ENCODE measurements around the gene CDS1.
"Not testable (repeated sequence)": the region's sequence is repeated elsewhere in the genome, so short reads cannot be mapped to it uniquely, and the experiment has no call there.

CDS1 gene

DNA sequence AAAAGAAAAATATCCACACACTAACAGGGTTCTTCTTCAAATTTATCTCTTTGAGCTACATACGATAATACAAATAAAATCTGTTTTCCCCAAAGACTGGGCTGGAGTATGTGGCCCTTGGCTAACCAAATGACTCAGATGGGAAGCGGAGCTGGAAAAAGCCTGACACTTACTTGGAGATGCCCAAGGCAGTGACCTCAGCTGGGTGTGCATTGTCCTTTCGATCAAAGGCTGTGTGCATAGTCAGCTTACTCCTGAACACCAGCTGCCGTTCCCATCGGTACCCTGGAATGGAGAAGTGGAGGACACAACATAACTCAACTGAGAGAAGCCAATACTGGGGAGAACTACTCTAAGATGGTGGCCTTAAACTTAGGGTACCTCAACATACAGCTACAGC, 95.1 kb downstream of the CDS1 start:
- DNase-seq = no peak

GRCh38 chr4:84678976-84679744, 96.2 kb downstream of the CDS1 start:
- DNase-seq = no peak

- DNase-seq = no peak
Observed at GRCh38 chr4:84680956-84681355, 98.0 kb downstream of the CDS1 start.

GRCh38 chr4:84681486-84682274, 98.8 kb downstream of the CDS1 start:
- DNase-seq = no peak

DNA sequence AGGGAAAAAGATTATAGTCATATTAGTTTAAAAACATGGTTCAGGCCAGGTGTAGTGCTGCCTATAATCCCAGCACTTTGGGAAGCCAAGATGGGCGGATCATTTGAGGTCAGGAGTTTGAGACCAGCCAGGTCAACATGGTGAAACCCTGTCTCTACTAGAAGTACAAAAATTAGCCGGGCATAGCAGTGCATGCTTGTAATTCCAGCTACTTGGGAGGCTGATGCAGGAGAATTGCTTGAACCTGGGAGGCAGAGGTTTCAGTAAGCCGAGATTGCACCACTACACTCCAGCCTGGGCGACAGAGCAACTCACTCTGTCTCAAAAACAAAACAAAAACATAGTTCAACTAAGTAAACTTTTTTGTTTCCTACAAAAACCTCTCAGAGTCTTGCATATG, 99.7 kb downstream of the CDS1 start:
- not testable (repeated sequence) for DNase-seq

GRCh38 chr4:84683064-84683850, 100.3 kb downstream of the CDS1 start:
- no peak for DNase-seq

DNA sequence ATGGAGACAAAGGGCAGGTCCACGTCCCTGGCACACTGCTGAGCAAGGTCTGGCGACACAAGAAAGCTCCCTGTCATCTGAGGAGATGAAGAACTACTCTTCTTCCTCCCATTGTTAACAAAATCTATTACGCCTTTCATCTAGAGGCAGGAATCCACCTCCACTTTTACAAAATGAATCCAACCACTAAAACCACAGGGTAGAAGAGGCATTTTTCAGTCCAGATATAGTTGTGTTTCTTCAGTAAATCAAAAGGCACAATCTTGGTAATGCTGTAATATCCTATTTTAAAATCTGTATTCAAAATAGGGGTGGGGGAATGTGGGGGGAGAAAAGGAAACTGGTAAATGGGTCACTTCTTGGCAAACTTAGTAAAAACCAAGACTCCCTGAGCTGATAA, 101.4 kb downstream of the CDS1 start:
- no peak for DNase-seq

DNA sequence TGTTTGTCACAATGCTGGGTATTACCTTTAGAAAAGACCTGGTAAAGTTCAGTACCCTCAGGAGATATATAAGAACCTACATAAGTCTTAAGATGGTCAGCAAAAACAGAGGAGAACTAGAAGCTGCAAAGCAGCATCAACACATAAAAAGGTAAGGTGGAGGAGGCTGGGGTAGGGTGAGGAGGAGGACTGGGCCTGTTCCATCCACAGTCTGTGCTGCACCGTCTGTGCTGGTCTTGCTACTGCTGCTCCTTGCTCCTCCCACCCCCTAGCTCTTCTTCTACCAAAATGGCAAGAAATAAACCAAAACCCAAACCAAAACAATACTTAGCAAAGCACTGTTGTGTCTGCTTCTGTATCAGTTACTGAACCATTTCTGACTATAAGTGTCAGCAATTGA, 102.2 kb downstream of the CDS1 start:
- DNase-seq = no peak

GRCh38 chr4:84688605-84689004, 105.7 kb downstream of the CDS1 start:
- no peak for DNase-seq

DNA sequence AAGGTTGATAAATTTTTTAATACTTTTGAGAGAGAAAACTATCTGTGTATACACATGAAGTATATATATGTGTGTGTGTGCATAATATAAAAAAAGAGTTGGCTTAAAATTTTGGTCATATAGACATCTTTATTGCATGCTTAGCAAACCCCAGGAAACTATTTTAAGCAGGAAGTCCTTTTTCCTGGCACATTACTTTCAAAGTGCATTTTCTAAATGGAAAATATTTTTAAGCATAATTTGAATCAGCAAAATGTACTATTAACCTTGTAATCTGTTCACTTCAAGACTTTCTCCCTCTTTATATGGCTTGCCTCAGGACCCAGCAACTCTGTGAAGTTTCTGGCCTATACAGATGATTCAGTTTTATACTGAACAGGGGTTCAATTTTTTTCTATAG, 106.3 kb downstream of the CDS1 start:
- no peak for DNase-seq

- DNase-seq = no peak
Observed at GRCh38 chr4:84690481-84690880, 107.6 kb downstream of the CDS1 start.

DNA sequence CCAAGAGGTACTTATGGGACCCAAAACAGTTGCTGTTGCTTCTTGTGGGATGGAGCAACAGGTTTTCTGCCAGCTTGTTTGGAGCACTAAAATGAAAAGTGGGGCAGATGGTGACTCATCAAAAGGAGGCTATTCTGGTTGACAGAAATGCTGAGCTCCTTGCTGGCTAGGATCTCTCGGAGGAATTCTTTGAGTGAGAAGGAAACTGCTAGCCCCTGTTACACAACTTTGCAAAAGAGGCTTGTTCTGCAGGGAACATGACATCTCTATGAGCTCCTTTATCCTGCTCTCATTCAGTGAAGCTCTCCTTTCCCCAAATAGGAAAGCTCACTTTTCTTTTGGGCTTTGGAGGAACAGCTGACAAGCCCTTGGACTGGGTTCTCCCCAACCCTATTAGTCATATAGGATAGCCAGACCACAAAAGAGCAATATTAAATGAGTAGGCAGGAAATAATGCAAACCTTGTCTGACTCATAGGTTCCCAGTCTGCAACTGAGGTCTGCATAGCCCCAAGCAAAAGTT, 108.3 kb downstream of the CDS1 start:
- no peak for DNase-seq

DNA sequence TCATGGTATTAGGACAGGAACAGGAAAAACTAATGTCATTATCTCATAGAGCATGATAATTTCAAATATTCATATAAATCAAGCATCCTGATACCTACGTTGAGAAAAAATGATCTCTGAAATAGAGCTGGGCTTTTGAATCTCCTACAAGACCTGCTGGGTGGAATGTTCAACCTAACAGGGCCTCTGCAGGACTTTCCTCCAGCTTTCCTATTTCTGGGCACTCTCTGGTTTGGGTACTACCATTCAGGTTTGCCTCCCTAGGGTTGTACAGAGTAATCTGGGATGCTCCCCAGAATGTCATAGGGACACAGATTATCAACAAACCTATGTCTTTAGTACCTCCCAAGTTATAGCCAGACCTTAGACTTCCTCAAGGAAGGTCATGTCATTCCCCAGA, 108.9 kb downstream of the CDS1 start:
- no peak for DNase-seq

DNA sequence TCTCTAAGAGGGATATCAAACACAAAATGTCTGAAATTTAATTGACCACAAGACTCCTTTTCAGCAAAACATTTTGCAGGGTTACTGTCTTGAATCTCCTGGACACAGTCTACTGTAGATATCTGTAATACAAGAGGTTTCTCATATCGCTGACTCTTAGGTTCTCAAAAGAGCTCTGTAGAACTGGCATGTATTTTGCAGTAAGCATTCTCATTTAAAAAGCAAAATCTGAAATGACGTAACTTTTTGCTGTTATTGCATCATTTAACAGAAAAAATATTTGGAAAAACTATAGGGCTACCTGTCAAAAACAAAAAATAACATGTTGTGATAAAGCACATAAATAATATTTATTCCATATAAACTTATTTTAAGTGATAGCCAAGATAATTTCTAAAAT, 114.2 kb downstream of the CDS1 start:
- DNase-seq = no peak

DNA sequence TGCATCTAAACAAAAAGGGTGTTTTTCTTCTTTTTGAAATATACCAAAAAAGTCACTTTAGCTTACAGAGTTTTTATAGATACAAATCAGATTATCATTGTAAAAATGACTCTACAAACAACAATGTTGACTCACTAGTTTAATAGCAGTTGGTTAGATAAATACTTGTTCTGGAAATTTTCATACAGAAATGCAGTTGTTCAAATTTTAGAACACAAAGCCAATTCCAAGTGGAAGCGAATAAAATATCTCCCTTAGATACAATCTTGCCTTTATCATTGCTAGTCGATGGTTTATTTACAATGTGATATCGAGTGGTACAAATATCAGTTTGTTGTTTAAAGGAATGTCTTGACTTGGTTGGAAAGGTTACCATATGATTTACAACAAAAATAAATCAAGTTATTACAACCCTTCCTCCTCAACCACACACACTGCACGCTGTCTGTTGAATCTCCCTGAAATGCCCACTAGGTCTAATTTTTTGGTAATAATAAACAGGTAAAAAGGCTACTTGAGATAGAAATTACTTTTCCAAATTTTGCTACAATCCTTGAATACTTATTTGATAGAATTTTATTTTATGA, 114.8 kb downstream of the CDS1 start:
- DNase-seq = no peak

DNA sequence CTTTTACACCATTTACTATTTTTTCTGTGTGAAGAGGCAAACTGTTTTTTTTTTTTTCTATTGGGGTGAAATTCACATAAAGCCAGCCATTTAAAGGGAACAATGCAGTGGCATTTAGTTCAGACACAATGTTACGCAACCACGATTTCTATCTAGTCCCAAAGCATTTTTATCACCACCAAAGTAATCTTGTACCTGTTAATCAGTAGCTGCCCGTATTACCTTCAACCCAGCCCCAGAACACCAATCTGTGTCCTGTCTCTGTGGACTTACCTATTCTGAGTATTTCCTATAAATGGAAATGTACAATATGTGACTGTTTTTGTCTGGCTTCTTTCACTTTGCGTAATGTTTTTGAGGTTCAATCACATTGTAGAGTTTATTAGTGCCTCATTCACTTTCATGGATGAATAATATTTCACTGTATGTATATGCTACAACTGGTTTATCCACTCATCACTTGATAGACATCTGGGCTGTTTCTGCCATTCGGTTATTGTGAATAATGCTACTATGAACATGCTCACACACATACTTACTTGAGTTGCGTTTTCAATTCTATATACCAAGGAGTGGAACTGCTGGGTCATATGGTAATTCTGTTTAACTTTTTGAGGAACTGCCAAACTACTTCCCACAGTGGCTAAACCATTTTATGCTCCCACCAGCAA, 116.2 kb downstream of the CDS1 start:
- DNase-seq = no peak
